ENCODE results near the gene TCF7L2. TPM values are rescaled to one million over a fixed set of nuclear protein-coding genes. Genes with fewer than 3 reads are reported as not detected.

Gene TCF7L2
- total RNA-seq, 1 donor from 2014 or later: 88.2 TPM

DNA sequence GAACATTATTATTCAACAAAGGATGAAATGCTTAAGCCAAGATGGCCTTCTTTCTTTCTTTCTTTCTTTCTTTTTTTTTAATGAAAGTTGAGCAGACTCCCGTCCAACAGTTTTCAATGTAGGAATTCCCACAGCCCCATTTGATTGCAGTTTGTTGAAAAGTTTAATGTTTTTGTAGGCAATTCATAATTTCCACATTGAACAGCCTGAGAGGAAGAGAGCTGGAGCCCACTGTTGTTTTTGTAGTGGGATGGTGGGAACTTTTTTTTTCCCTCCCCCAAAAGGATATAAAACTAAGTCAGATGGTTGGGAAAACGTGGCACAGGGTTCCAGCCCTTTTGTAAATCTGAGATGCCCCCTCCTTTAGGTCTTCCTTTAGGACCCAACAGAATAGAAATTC is 86.6 kb downstream of the TCF7L2 start:
- H3K4me3 Mint-ChIP-seq (ENCODE audit: unreplicated experiment): no peak overlapping the region
- H3K4me1 Mint-ChIP-seq (ENCODE audit: unreplicated experiment): peaks cover 60% of the 10 kb centered on the region
- DNase-seq (ENCODE audit: extremely low spot score, unreplicated experiment): no peak
- H3K36me3 Mint-ChIP-seq (ENCODE audit: unreplicated experiment): peaks cover 13% of the 10 kb centered on the region
- TF ChIP-seq, protein P1, sequence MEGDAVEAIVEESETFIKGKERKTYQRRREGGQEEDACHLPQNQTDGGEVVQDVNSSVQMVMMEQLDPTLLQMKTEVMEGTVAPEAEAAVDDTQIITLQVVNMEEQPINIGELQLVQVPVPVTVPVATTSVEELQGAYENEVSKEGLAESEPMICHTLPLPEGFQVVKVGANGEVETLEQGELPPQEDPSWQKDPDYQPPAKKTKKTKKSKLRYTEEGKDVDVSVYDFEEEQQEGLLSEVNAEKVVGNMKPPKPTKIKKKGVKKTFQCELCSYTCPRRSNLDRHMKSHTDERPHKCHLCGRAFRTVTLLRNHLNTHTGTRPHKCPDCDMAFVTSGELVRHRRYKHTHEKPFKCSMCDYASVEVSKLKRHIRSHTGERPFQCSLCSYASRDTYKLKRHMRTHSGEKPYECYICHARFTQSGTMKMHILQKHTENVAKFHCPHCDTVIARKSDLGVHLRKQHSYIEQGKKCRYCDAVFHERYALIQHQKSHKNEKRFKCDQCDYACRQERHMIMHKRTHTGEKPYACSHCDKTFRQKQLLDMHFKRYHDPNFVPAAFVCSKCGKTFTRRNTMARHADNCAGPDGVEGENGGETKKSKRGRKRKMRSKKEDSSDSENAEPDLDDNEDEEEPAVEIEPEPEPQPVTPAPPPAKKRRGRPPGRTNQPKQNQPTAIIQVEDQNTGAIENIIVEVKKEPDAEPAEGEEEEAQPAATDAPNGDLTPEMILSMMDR (IDR thresholded peaks at IDR 0.05): no peak
- H3K27ac Mint-ChIP-seq (ENCODE audit: unreplicated experiment): peak overlapping the region; percentile 58
- no peaks in the 10 kb centered on the region for H3K9me3 Mint-ChIP-seq (ENCODE audit: unreplicated experiment)
- H3K27me3 Mint-ChIP-seq (ENCODE audit: unreplicated experiment): no peaks in the 10 kb centered on the region

DNA sequence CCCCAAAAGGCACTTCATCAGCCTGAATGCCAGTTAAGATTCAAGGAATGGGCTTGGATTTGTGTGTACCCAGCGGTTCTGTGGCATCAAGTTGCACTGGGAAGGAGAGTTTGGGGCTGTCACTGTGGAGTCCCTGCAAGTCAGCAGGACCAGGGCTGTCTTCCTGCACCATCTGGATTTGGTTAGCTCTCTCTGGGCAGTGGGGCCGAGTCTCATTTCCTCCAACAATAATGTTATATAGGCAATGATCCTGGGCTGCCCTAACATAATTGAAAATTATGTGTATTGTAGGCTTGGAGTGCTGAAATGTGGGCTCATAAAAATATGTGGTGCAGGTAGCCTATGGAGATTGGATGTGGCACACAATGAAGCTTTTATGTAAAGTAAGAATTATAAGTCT is 87.2 kb downstream of the TCF7L2 start:
- Mint-ChIP-seq H3K4me3 (ENCODE audit: unreplicated experiment) (no peak overlapping the region), H3K4me1 (ENCODE audit: unreplicated experiment) (peaks cover 64% of the 10 kb centered on the region), H3K36me3 (ENCODE audit: unreplicated experiment) (peaks cover 16% of the 10 kb centered on the region), H3K27me3 (ENCODE audit: unreplicated experiment) (no peaks in the 10 kb centered on the region), H3K9me3 (ENCODE audit: unreplicated experiment) (no peaks in the 10 kb centered on the region), H3K27ac (ENCODE audit: unreplicated experiment) (peak overlapping the region; percentile 58)
- DNase-seq (ENCODE audit: extremely low spot score, unreplicated experiment): no peak
- TF ChIP-seq, protein P1 (IDR thresholded peaks at IDR 0.05): no peak

DNA sequence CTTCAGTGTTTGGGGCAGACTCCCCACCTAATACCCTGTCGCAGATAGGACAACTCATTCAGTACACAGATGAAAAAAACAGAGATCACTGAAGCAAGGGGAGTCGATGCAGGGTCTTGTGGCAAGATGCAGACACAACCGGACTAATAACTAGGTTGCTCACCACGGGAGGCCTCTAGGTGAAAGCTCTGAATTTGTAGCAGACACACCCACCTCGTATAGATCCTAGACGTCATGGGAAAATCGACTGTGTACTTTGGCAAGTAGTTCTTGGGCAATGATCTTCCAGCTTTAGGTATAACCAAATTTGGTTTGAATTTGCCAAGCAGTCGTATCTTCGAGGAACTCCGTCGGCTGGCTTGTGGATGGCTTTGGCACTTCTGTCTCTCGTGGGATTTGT is 88.1 kb downstream of the TCF7L2 start:
- Mint-ChIP-seq H3K4me3 (ENCODE audit: unreplicated experiment) (no peak overlapping the region), H3K27ac (ENCODE audit: unreplicated experiment) (peak overlapping the region; percentile 58), H3K9me3 (ENCODE audit: unreplicated experiment) (no peaks in the 10 kb centered on the region), H3K27me3 (ENCODE audit: unreplicated experiment) (no peaks in the 10 kb centered on the region), H3K4me1 (ENCODE audit: unreplicated experiment) (peaks cover 74% of the 10 kb centered on the region), H3K36me3 (ENCODE audit: unreplicated experiment) (peaks cover 25% of the 10 kb centered on the region)
- no peak for DNase-seq (ENCODE audit: extremely low spot score, unreplicated experiment)
- TF ChIP-seq, protein P1 (IDR thresholded peaks at IDR 0.05): no peak

DNA sequence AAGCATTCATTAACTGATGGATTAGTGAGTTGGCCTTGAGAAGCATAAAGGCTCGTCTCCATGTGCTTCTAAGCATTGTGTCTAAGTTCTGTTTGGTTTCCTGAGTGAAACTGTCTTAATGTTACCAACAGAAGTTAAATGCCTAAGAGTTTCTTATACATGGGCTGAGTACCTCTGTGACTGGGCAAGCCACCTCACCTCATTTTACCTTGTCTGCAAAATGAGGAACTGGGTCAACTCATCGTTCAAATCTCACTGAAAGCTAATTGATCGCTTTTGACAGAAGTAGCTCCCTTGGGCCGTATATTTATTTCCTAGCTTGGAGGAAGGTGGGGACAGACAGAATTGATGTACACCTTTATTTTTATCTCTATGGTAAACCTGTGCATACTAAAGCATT is 88.9 kb downstream of the TCF7L2 start:
- TF ChIP-seq, protein P1 (IDR thresholded peaks at IDR 0.05): no peak
- no peak for DNase-seq (ENCODE audit: extremely low spot score, unreplicated experiment)
- Mint-ChIP-seq H3K27ac (ENCODE audit: unreplicated experiment) (no peak overlapping the region), H3K4me3 (ENCODE audit: unreplicated experiment) (no peak overlapping the region), H3K36me3 (ENCODE audit: unreplicated experiment) (peaks cover 31% of the 10 kb centered on the region), H3K4me1 (ENCODE audit: unreplicated experiment) (peaks cover 76% of the 10 kb centered on the region), H3K27me3 (ENCODE audit: unreplicated experiment) (no peaks in the 10 kb centered on the region), H3K9me3 (ENCODE audit: unreplicated experiment) (no peaks in the 10 kb centered on the region)

DNA sequence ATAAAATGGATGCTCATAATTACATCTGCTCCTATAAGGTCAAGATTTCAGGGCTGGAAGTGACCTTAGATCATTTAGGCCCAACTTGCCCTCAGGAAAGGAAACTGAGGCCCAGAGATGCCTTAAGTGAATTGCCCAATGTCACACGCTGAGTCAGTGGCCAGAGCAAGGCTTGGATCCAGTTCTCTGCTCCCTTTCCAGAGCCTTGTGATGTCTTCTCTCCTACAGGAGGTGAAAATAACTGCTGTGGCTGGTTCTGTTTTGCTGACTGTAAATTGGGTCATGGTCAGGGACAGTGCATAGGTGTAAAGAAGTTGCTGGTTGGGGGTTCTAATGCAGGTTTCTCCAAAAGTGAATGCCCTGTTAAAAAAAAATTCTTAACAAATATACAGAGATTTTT is 91.3 kb downstream of the TCF7L2 start:
- peaks cover 81% of the 10 kb centered on the region for H3K4me1 Mint-ChIP-seq (ENCODE audit: unreplicated experiment)
- H3K4me3 Mint-ChIP-seq (ENCODE audit: unreplicated experiment): no peak overlapping the region
- DNase-seq (ENCODE audit: extremely low spot score, unreplicated experiment): no peak
- H3K27ac Mint-ChIP-seq (ENCODE audit: unreplicated experiment): no peak overlapping the region
- TF ChIP-seq, protein P1 (IDR thresholded peaks at IDR 0.05): no peak
- peaks cover 38% of the 10 kb centered on the region for H3K36me3 Mint-ChIP-seq (ENCODE audit: unreplicated experiment)
- H3K27me3 Mint-ChIP-seq (ENCODE audit: unreplicated experiment): no peaks in the 10 kb centered on the region
- no peaks in the 10 kb centered on the region for H3K9me3 Mint-ChIP-seq (ENCODE audit: unreplicated experiment)
